ENCODE results near the gene LPP. TPM values are rescaled to one million over a fixed set of nuclear protein-coding genes. Genes with fewer than 3 reads are reported as not detected.

LPP gene
- total and polyA plus RNA-seq, 10 of the 15 experiments (the other 5 are each of a cell fraction or from before 2014, with no cell fraction given), result under 0.01 to 0.62 (median 0.03) TPM

DNA sequence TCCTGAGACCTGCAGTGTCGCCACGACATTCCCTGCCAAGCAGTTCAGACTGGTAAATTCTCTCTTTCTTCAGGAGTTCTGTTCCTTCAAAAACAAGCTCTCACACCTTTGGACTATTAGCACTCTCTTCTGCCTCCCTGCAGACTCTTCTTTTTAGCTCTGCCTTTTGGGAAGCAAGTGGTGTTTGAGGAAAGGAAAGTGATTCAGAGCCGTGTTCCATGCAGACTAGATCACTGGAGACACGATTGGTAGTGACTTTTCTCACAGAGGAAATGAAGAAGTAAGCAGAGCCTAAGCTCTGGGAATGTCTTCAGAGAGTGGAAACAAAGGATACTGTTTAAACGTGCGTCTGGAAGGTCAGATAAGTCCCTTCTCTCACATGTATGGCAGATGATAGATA, 747.2 kb downstream of the LPP start:
- intact Hi-C loops (cut with micrococcal nuclease; ENCODE audit: unreplicated experiment) (no loop called here), in situ Hi-C loops (cut with MboI) (no loop called here)
- DNase-seq (ENCODE audit: low read depth, low spot score) (no peak), ATAC-seq (no peak), FAIRE-seq (no peak)
- H3K9me3 ChIP-seq (replicated peaks; ENCODE audit: control insufficient read depth, insufficient read depth, low read length), result no peaks in the 10 kb centered on the region
- WGBS (ENCODE audit: insufficient coverage, insufficient replicate concordance, low lambda C conversion rate, missing lambda C conversion rate), result 37% methylated on average over 6 of the region's 6 CpGs
- H3K36me3 ChIP-seq (ENCODE audit: control insufficient read depth in 2 of 2, insufficient read depth in 2 of 2, low read length in 1 of 2), result no peaks in the 10 kb centered on the region
- H3K27me3 ChIP-seq (replicated peaks in 1 of 2; ENCODE audit: control insufficient read depth in 2 of 2, insufficient read depth in 2 of 2, low read length in 1 of 2), result no peaks in the 10 kb centered on the region
- H3K4me3 ChIP-seq, result no peak overlapping the region
- no peaks in the 10 kb centered on the region for H3K79me2 ChIP-seq (ENCODE audit: control insufficient read depth, insufficient read depth, low read length)
- ChIA-PET SMC1A (ENCODE audit: uncharacterized antibody, unreplicated experiment) (no interaction called here), CTCF (no interaction called here), RAD21 (ENCODE audit: unreplicated experiment) (no interaction called here), POLR2A (interaction anchor here (0.7 kb wide), 1 partner anchor 9 kb away, joined by 3 read pairs; no protein-coding TSS in a partner anchor)
- BruUV-seq (replicated peaks), result no TSS peak
- H3K4me1 ChIP-seq (ENCODE audit: control insufficient read depth, insufficient read depth, low read length), result no peaks in the 10 kb centered on the region
- H3K9ac ChIP-seq (ENCODE audit: control insufficient read depth, insufficient read depth, low read length), result no peak overlapping the region
- no peak overlapping the region for H3K4me2 ChIP-seq (ENCODE audit: control insufficient read depth, insufficient read depth)
- H3K27ac ChIP-seq (ENCODE audit: control insufficient read depth, insufficient read depth), result no peak overlapping the region
- H2AFZ ChIP-seq (ENCODE audit: control insufficient read depth, low read depth, low read length), result no peak overlapping the region
- TF ChIP-seq, protein P1, sequence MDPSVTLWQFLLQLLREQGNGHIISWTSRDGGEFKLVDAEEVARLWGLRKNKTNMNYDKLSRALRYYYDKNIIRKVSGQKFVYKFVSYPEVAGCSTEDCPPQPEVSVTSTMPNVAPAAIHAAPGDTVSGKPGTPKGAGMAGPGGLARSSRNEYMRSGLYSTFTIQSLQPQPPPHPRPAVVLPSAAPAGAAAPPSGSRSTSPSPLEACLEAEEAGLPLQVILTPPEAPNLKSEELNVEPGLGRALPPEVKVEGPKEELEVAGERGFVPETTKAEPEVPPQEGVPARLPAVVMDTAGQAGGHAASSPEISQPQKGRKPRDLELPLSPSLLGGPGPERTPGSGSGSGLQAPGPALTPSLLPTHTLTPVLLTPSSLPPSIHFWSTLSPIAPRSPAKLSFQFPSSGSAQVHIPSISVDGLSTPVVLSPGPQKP (IDR thresholded peaks at IDR 0.05; ENCODE audit: low read depth, low read length), result no peak
- TF ChIP-seq RBBP5 (conservative IDR thresholded peaks at IDR 0.05) (no peak), RB1 (IDR thresholded peaks at IDR 0.05; ENCODE audit: borderline replicate concordance) (no peak), SREBF2 (IDR thresholded peaks at IDR 0.05; ENCODE audit: low read length) (no peak)
- H4K20me1 ChIP-seq (ENCODE audit: control insufficient read depth, insufficient read depth), result no peaks in the 10 kb centered on the region

DNA sequence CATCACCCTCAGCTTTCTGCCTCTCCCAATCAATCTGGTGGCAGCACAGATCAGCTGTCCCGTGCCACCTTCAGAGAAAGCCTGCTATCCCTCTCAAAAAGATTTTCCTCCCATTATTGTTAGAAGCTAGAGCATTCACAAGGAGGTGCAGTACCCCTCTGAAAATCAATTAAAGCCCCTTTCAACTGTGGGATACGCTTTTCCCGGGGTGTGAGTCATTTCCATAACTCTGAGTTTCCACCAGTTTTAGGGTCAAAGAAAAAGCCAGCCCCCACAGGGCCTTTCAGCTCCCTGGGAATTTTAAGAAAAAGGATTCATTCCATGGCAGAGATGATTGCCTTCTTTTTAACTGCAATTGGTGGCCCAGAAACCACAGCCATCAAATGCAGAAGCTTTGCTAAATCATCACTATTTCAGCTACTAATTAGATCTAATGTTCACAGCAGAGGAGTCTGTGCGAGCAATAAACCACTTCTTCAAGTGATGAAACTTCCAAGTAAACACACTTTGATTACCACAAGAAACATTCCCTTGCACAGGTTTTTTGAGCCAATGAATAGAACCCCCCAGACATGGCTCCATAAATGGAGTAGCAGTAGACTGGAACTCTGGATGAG, 747.8 kb downstream of the LPP start:
- intact Hi-C loops (cut with micrococcal nuclease; ENCODE audit: unreplicated experiment) (no loop called here), in situ Hi-C loops (cut with MboI) (no loop called here)
- Histone ChIP-seq H4K20me1 (ENCODE audit: control insufficient read depth, insufficient read depth) (no peaks in the 10 kb centered on the region), H3K9ac (ENCODE audit: control insufficient read depth, insufficient read depth, low read length) (no peak overlapping the region), H3K4me2 (ENCODE audit: control insufficient read depth, insufficient read depth) (no peak overlapping the region), H3K79me2 (ENCODE audit: control insufficient read depth, insufficient read depth, low read length) (no peaks in the 10 kb centered on the region), H3K9me3 (replicated peaks; ENCODE audit: control insufficient read depth, insufficient read depth, low read length) (no peaks in the 10 kb centered on the region), H3K4me3 (no peak overlapping the region), H3K36me3 (ENCODE audit: control insufficient read depth in 2 of 2, insufficient read depth in 2 of 2, low read length in 1 of 2) (no peaks in the 10 kb centered on the region), H3K27me3 (replicated peaks in 1 of 2; ENCODE audit: control insufficient read depth in 2 of 2, insufficient read depth in 2 of 2, low read length in 1 of 2) (no peaks in the 10 kb centered on the region; a peak in 1 of 4 replicates), H3K27ac (ENCODE audit: control insufficient read depth, insufficient read depth) (no peak overlapping the region), H3K4me1 (ENCODE audit: control insufficient read depth, insufficient read depth, low read length) (no peaks in the 10 kb centered on the region), H2AFZ (ENCODE audit: control insufficient read depth, low read depth, low read length) (no peak overlapping the region)
- BruUV-seq (replicated peaks), result no TSS peak
- POLR2A ChIA-PET, result interaction anchor here (0.7 kb wide), 1 partner anchor 10 kb away, joined by 3 read pairs; no protein-coding TSS in a partner anchor
- CTCF ChIA-PET, result no interaction called here
- FAIRE-seq (no peak), DNase-seq (ENCODE audit: low read depth, low spot score) (no peak), ATAC-seq (no peak)
- TF ChIP-seq SMAD1 (IDR thresholded peaks at IDR 0.05; ENCODE audit: low read depth, partially characterized antibody) (no peak), RB1 (IDR thresholded peaks at IDR 0.05; ENCODE audit: borderline replicate concordance) (no peak), RELA (IDR thresholded peaks at IDR 0.05; ENCODE audit: borderline replicate concordance, partially characterized antibody) (no peak), NFYA (IDR thresholded peaks at IDR 0.05; ENCODE audit: borderline replicate concordance, low read depth, low read length) (no peak), MTA2 (IDR thresholded peaks at IDR 0.05; ENCODE audit: low read depth) (no peak), WRNIP1 (IDR thresholded peaks at IDR 0.05; ENCODE audit: borderline replicate concordance, low read depth, low read length) (no peak), CHD1 (IDR thresholded peaks at IDR 0.05; ENCODE audit: low read depth, low read length) (no peak)
- SMC1A ChIA-PET (ENCODE audit: uncharacterized antibody, unreplicated experiment), result interaction anchor here (0.6 kb wide), 1 partner anchor 1224 kb away, joined by 4 read pairs; no protein-coding TSS in a partner anchor
- WGBS (ENCODE audit: insufficient coverage, insufficient replicate concordance, low lambda C conversion rate, missing lambda C conversion rate), result 53% methylated on average over 4 of the region's 4 CpGs
- RAD21 ChIA-PET (ENCODE audit: unreplicated experiment), result no interaction called here

Measured in GM12878 (cell line).